GM23338 (cell line): ENCODE measurements around the gene IL18R1. TPM values are rescaled to one million over a fixed set of nuclear protein-coding genes. Genes with fewer than 3 reads are reported as not detected.

ENCODE experiments used
- ATAC-seq: fragments of 200-7000 bp; cut with Tn5 transposase; 3 replicates; pipeline ENCODE4 v1.9.1; 2020
- DNase-seq: peaks from one replicate; pipeline ENCODE4 v3.0.0-alpha.2; 2015; ENCODE audit warnings: low spot score
- H2AFZ ChIP-seq: fragments of 200-600 bp; sonication (generic); 2 replicates; pipeline ENCODE4 v1.8.0; 2016; ENCODE audit warnings: antibody characterized with exemption, mild to moderate bottlenecking, moderate library complexity
- H3F3A ChIP-seq: fragments of 200-600 bp; sonication (generic); replicated peaks from 2 replicates; pipeline ENCODE4 v1.8.0; 2017; ENCODE audit warnings: antibody characterized with exemption, mixed run types, low read depth
- H3K27ac ChIP-seq: fragments of 200-600 bp; sonication (generic); 2 replicates; pipeline ENCODE4 v1.6.1; 2016; ENCODE audit warnings: low read depth
- H3K27me3 ChIP-seq: fragments of 200-600 bp; sonication (generic); 2 replicates; pipeline ENCODE4 v1.8.0; 2016; ENCODE audit warnings: mild to moderate bottlenecking, mixed run types, moderate library complexity; ENCODE audit not compliant: insufficient read depth
- H3K36me3 ChIP-seq: fragments of 200-600 bp; sonication (generic); 2 replicates; pipeline ENCODE4 v1.8.0; 2016; ENCODE audit warnings: mild to moderate bottlenecking; ENCODE audit not compliant: insufficient read depth
- H3K4me1 ChIP-seq: fragments of 200-600 bp; sonication (generic); 2 replicates; pipeline ENCODE4 v1.8.0; 2016; ENCODE audit warnings: mild to moderate bottlenecking, moderate library complexity; ENCODE audit not compliant: insufficient read depth
- H3K4me2 ChIP-seq: fragments of 200-600 bp; sonication (generic); 2 replicates; pipeline ENCODE4 v1.7.1; 2017; ENCODE audit warnings: mixed run types
- H3K4me3 ChIP-seq: fragments of 200-600 bp; sonication (generic); 2 replicates; pipeline ENCODE4 v1.6.1; 2016; ENCODE audit warnings: mixed run types
- H3K79me2 ChIP-seq: fragments of 200-600 bp; sonication (generic); replicated peaks from 2 replicates; pipeline ENCODE4 v1.8.0; 2017; ENCODE audit warnings: mild to moderate bottlenecking; ENCODE audit not compliant: insufficient read depth
- H3K9me2 ChIP-seq: fragments of 200-600 bp; sonication (generic); 2 replicates; pipeline ENCODE4 v1.8.0; 2017; ENCODE audit not compliant: insufficient read depth
- H4K20me1 ChIP-seq: fragments of 200-600 bp; sonication (generic); replicated peaks from 2 replicates; pipeline ENCODE4 v1.8.0; 2017; ENCODE audit warnings: mild to moderate bottlenecking; ENCODE audit not compliant: insufficient read depth
- H3K27ac Mint-ChIP-seq: 2 replicates; pipeline ENCODE4 v1.8.0; 2020; ENCODE audit warnings: inconsistent platforms, mild to moderate bottlenecking, moderate library complexity, mixed read lengths
- H3K27me3 Mint-ChIP-seq: 3 replicates; pipeline ENCODE4 v1.8.0; 2022; ENCODE audit warnings: low read depth, mild to moderate bottlenecking, moderate library complexity, mixed read lengths, inconsistent platforms; ENCODE audit not compliant: insufficient read depth, poor library complexity
- H3K36me3 Mint-ChIP-seq: 3 replicates; pipeline ENCODE4 v1.8.0; 2021; ENCODE audit warnings: low read depth, mild to moderate bottlenecking, inconsistent platforms, moderate library complexity, mixed read lengths
- H3K4me1 Mint-ChIP-seq: 3 replicates; pipeline ENCODE4 v1.8.0; 2020; ENCODE audit warnings: mild to moderate bottlenecking, inconsistent platforms, mixed read lengths
- H3K4me3 Mint-ChIP-seq: 3 replicates; pipeline ENCODE4 v1.8.0; 2021; ENCODE audit warnings: moderate library complexity, mild to moderate bottlenecking, inconsistent platforms, mixed read lengths
- H3K9me3 Mint-ChIP-seq: 3 replicates; pipeline ENCODE4 v1.8.0; 2020; ENCODE audit warnings: moderate library complexity, mild to moderate bottlenecking, inconsistent platforms, mixed read lengths
- CTCF ChIP-seq, 2 experiments: fragments of 200-600 bp in 1 of 2; sonication (generic) in 1 of 2; conservative IDR thresholded peaks; 2 replicates each; pipeline versions ENCODE4 v1.5.1 to v1.6.1; 2016 to 2017; ENCODE audit warnings: antibody characterized with exemption in 2 of 2, low read depth in 2 of 2, mild to moderate bottlenecking in 2 of 2, moderate library complexity in 1 of 2
- ETS1 ChIP-seq: IDR thresholded peaks from 2 replicates; pipeline ENCODE4 v1.6.1; 2016; ENCODE audit warnings: antibody characterized with exemption
- EZH2 ChIP-seq: fragments of 200-600 bp; sonication (generic); IDR thresholded peaks from one replicate; pipeline ENCODE4 v1.8.0; 2017; ENCODE audit warnings: antibody characterized with exemption, mild to moderate bottlenecking, low read depth; ENCODE audit not compliant: unreplicated experiment
- JUNB ChIP-seq: IDR thresholded peaks from one replicate; pipeline ENCODE4 v1.6.1; 2016; ENCODE audit warnings: antibody characterized with exemption; ENCODE audit not compliant: unreplicated experiment
- NANOG ChIP-seq: IDR thresholded peaks from 2 replicates; pipeline ENCODE4 v1.6.1; 2016; ENCODE audit warnings: antibody characterized with exemption, borderline replicate concordance
- POLR2AphosphoS5 ChIP-seq: IDR thresholded peaks from 2 replicates; pipeline ENCODE4 v1.6.1; 2016; ENCODE audit warnings: antibody characterized with exemption, low read depth
- STAT1 ChIP-seq: IDR thresholded peaks from one replicate; pipeline ENCODE4 v1.6.1; 2016; ENCODE audit warnings: antibody characterized with exemption; ENCODE audit not compliant: unreplicated experiment
- ZNF114 ChIP-seq: fragments of 250-450 bp; sonication (Bioruptor Pico); IDR thresholded peaks from 2 replicates; pipeline ENCODE4 v1.5.0; 2020; ENCODE audit warnings: mild to moderate bottlenecking, moderate library complexity
- ZNF331 ChIP-seq: fragments of 250-450 bp; sonication (Bioruptor Pico); IDR thresholded peaks from 2 replicates; pipeline ENCODE4 v1.5.0; 2020; ENCODE audit warnings: low read depth, mild to moderate bottlenecking, moderate library complexity
- ZNF462 ChIP-seq: fragments of 250-450 bp; sonication (Bioruptor Pico); IDR thresholded peaks from 2 replicates; pipeline ENCODE4 v1.5.0; 2020; ENCODE audit warnings: mild to moderate bottlenecking, moderate library complexity
- polyA plus RNA-seq: library from polyadenylated mRNA; unstranded; fragments of >200 nt; fragmentation: Nextera tagmentation; extraction: Ambion mirVana; gene quantifications from 2 replicates; pipeline ENCODE4 v1.2.1, GENCODE V29; 2016
- total RNA-seq: library from RNA; depleted of rRNA; stranded (reverse); fragments of >200 nt; shearing (Covaris generic); gene quantifications from 2 replicates; pipeline ENCODE4 v1.2.3, GENCODE V29; 2014

The IL18R1 gene
- total and polyA plus RNA-seq, 2 experiments from 2014 or later = 0.17 to 0.39 TPM

GRCh38 chr2:102427249-102427648 is 71.7 kb downstream of the IL18R1 start:
- no peaks in the 10 kb centered on the region for H3K79me2 ChIP-seq
- no peak overlapping the region for H3K4me3 ChIP-seq
- no peaks in the 10 kb centered on the region for H3K4me1 ChIP-seq
- no peaks in the 10 kb centered on the region for H3K9me2 ChIP-seq
- Mint-ChIP-seq H3K27me3 (no peaks in the 10 kb centered on the region), H3K27ac (no peak overlapping the region), H3K4me3 (no peak overlapping the region), H3K36me3 (no peaks in the 10 kb centered on the region), H3K4me1 (no peaks in the 10 kb centered on the region), H3K9me3 (no peaks in the 10 kb centered on the region)
- DNase-seq (no peak), ATAC-seq (no peak)
- no peak overlapping the region for H3K4me2 ChIP-seq
- no peaks in the 10 kb centered on the region for H3K27me3 ChIP-seq
- no peak overlapping the region for H2AFZ ChIP-seq
- H3K27ac ChIP-seq = no peak overlapping the region
- no peaks in the 10 kb centered on the region for H4K20me1 ChIP-seq
- TF ChIP-seq ZNF462 (CRISPR knock-in tag) (no peak), ZNF114 (CRISPR knock-in tag) (no peak), ETS1 (no peak), ZNF331 (no peak), POLR2AphosphoS5 (no peak)
- no peaks in the 10 kb centered on the region for H3F3A ChIP-seq
- no peaks in the 10 kb centered on the region for H3K36me3 ChIP-seq

- ATAC-seq (no peak), DNase-seq (no peak)
- H3K27me3 ChIP-seq = no peaks in the 10 kb centered on the region
- Mint-ChIP-seq H3K36me3 (no peaks in the 10 kb centered on the region), H3K9me3 (no peaks in the 10 kb centered on the region), H3K27ac (no peak overlapping the region), H3K27me3 (no peaks in the 10 kb centered on the region), H3K4me1 (no peaks in the 10 kb centered on the region), H3K4me3 (no peak overlapping the region)
- H3K27ac ChIP-seq = no peak overlapping the region
- H3K79me2 ChIP-seq = no peaks in the 10 kb centered on the region
- H4K20me1 ChIP-seq = no peaks in the 10 kb centered on the region
- 0 out of 2 replicates have a peak, but pooled peaks cover 3% of the 10 kb centered on the region for H3K9me2 ChIP-seq
- H3K4me2 ChIP-seq = no peak overlapping the region
- H3K36me3 ChIP-seq = no peaks in the 10 kb centered on the region
- H3K4me3 ChIP-seq = no peak overlapping the region
- H2AFZ ChIP-seq = no peak overlapping the region
- H3F3A ChIP-seq = no peaks in the 10 kb centered on the region
- H3K4me1 ChIP-seq = no peaks in the 10 kb centered on the region
- TF ChIP-seq JUNB (no peak), CTCF (conservative IDR thresholded peaks at IDR 0.05; ENCODE audit: low read depth in 2 of 2) (no peak), POLR2AphosphoS5 (no peak), NANOG (no peak), EZH2 (no peak), ETS1 (no peak), STAT1 (no peak), ZNF114 (CRISPR knock-in tag) (no peak)
Observed at GRCh38 chr2:102428573-102428972, 73.0 kb downstream of the IL18R1 start.
